Transverse colon (tissue), 4 donors: ENCODE measurements around the gene RHOU. TPM values are rescaled to one million over a fixed set of nuclear protein-coding genes. Genes with fewer than 3 reads are reported as not detected.

Source experiments
- DNase-seq: peaks from one replicate; pipeline ENCODE4 v3.0.0-alpha.2; 2019
- H3K27ac ChIP-seq, 4 donors: fragments of 200-600 bp; sonication (generic); 2 replicates each; pipeline ENCODE4 v1.5.1; 2016 to 2018; ENCODE audit warnings: inconsistent platforms in 4 of 4
- H3K27me3 ChIP-seq: fragments of 200-600 bp; sonication (generic); 2 replicates; pipeline ENCODE4 v1.5.1; 2017; ENCODE audit warnings: inconsistent platforms
- H3K36me3 ChIP-seq, 4 donors: fragments of 200-600 bp; sonication (generic); 2 replicates each; pipeline ENCODE4 v1.5.1; 2017 to 2019; ENCODE audit warnings: inconsistent platforms in 4 of 4
- H3K4me1 ChIP-seq, 4 donors: fragments of 200-600 bp; sonication (generic); 2 replicates each; pipeline ENCODE4 v1.5.1; 2017 to 2020; ENCODE audit warnings: inconsistent platforms in 4 of 4
- H3K4me3 ChIP-seq, 4 donors: fragments of 200-600 bp; sonication (generic); 1 replicate in 1 of 4; 2 replicates in 3 of 4; pipeline versions ENCODE4 v1.5.1 to v1.6.1; 2017 to 2019; ENCODE audit warnings: inconsistent platforms in 4 of 4
- H3K9me3 ChIP-seq, 2 donors: fragments of 200-600 bp; sonication (generic); 2 replicates each; pipeline ENCODE4 v1.5.1; 2017 to 2019; ENCODE audit warnings: inconsistent platforms in 2 of 2
- EP300 ChIP-seq: sonication (generic); formaldehyde crosslinking; IDR thresholded peaks from one replicate; pipeline ENCODE4 v1.6.1; 2017; ENCODE audit warnings: antibody characterized with exemption, low read depth
- POLR2A ChIP-seq: fragments of 450-650 bp; IDR thresholded peaks from one replicate; pipeline ENCODE4 v1.6.1; 2016; ENCODE audit warnings: antibody characterized with exemption, mild to moderate bottlenecking, moderate library complexity
- POLR2AphosphoS5 ChIP-seq, 3 donors: sonication (generic); formaldehyde crosslinking; IDR thresholded peaks; one replicate each; pipeline ENCODE4 v1.6.1; 2016; ENCODE audit warnings: antibody characterized with exemption in 3 of 3
- WGBS, 2 donors: methylation state at CpG; one replicate each; pipeline ENCODE4 v1.1.5; 2018; ENCODE audit warnings: low coverage in 1 of 2; 5-methylcytosine and 5-hydroxymethylcytosine counted together
- in situ Hi-C, 4 donors: fragments of 200-750 bp; cut with MboI; loops; one replicate each; pipeline versions ENCODE4 v1.15.0 to v1.15.1; 2017; ENCODE audit warnings: low sequenced_read_pairs in 3 of 4, low pct_ligation_motif_present in 1 of 4, low pct_unique_long_range_greater_than_20kb in 1 of 4
- intact Hi-C: fragments of 100-400 bp; cut with DNase I; formaldehyde crosslinking; loops from one replicate; pipeline ENCODE4 v1.15.1; 2023; ENCODE audit warnings: low total_unique reads
- total RNA-seq, 4 donors: library from RNA; depleted of rRNA; stranded (reverse); fragments of >200 nt; gene quantifications; one replicate each; pipeline ENCODE4 v1.1.0, GENCODE V29; 2016
- TF ChIP-seq, protein P1 (sequence below), 5 experiments: fragments of 200-600 bp in 3 of 5; fragments of 450-650 bp in 2 of 5; sonication (generic) in 3 of 5; IDR thresholded peaks; 1 replicate in 2 of 5; 2 replicates in 3 of 5; pipeline ENCODE4 v1.5.1; 2016 to 2017; ENCODE audit warnings: antibody characterized with exemption in 5 of 5, inconsistent platforms in 3 of 5, mild to moderate bottlenecking in 2 of 5, moderate library complexity in 1 of 5

RHOU gene
- total RNA-seq, 4 donors from 2014 or later = 32.0 to 62.5 (median 38.4) TPM

DNA sequence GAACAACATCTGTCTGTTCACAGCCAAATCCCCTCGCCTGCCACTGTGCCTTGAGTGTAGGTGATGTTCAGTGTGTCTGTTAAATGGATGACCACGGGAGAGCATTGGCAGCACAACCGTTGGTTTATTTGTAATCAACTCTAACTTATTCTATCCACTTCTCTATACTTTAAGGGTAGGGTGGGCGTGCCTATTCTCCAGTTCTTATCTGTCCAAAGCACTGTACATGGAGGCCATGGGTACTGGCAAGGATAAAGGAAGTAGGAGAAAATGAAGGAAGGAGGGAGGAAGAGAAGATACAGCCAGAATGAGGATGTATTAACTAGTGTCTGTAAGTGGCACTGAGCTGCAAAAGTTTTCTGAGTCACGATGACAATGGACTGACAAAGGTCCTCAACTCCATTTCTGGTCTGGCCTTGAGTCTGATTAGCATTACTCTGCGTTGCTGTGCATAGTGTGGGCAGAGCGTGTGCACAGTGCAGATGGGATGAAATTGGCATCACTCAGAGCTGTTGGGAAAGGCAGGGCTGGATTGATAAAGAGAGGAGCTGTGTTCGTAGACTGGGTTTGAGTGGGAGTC, 7.1 kb downstream of the RHOU start:
- in situ Hi-C loops (no loop called here), intact Hi-C loops (loop anchor here (2.0 kb wide), 1 partner anchor 476 kb away; no protein-coding TSS in a partner anchor)
- 88 to 92% methylated on average over 4 to 8 of the region's 8 CpGs for WGBS, 2 donors

DNA sequence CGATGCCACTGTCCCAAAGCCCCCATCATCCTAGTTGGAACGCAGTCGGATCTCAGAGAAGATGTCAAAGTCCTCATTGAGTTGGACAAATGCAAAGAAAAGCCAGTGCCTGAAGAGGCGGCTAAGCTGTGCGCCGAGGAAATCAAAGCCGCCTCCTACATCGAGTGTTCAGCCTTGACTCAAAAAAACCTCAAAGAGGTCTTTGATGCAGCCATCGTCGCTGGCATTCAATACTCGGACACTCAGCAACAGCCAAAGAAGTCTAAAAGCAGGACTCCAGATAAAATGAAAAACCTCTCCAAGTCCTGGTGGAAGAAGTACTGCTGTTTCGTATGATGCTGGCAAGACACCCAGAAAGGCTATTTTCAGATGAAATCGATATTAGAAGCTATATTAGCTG, 8.1 kb downstream of the RHOU start:
- Histone ChIP-seq H3K9me3 (no peaks in the 10 kb centered on the region), H3K27me3 (no peaks in the 10 kb centered on the region), H3K4me1 (peaks cover 0 to 20% (median under 1%) of the 10 kb centered on the region in 4 donors), H3K36me3 (peaks cover 0 to 15% (median 4%) of the 10 kb centered on the region in 4 donors), H3K4me3 (no peak overlapping the region), H3K27ac (no peak overlapping the region)
- intact Hi-C loops = loop anchor here (2.0 kb wide), 1 partner anchor 475 kb away; no protein-coding TSS in a partner anchor
- in situ Hi-C loops = no loop called here
- no peak for TF ChIP-seq EP300
- TF ChIP-seq, protein P1, sequence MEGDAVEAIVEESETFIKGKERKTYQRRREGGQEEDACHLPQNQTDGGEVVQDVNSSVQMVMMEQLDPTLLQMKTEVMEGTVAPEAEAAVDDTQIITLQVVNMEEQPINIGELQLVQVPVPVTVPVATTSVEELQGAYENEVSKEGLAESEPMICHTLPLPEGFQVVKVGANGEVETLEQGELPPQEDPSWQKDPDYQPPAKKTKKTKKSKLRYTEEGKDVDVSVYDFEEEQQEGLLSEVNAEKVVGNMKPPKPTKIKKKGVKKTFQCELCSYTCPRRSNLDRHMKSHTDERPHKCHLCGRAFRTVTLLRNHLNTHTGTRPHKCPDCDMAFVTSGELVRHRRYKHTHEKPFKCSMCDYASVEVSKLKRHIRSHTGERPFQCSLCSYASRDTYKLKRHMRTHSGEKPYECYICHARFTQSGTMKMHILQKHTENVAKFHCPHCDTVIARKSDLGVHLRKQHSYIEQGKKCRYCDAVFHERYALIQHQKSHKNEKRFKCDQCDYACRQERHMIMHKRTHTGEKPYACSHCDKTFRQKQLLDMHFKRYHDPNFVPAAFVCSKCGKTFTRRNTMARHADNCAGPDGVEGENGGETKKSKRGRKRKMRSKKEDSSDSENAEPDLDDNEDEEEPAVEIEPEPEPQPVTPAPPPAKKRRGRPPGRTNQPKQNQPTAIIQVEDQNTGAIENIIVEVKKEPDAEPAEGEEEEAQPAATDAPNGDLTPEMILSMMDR (IDR thresholded peaks at IDR 0.05) = no peak
- no peak for TF ChIP-seq POLR2A
- no peak for TF ChIP-seq POLR2AphosphoS5 (IDR thresholded peaks at IDR 0.05)
- no peak for DNase-seq
- 81 to 94% methylated on average over 9 to 13 of the region's 13 CpGs for WGBS, 2 donors

More for the DNA sequence above, 7.1 kb downstream of the RHOU start:
- Histone ChIP-seq H3K36me3 (peaks cover 0 to 15% (median 4%) of the 10 kb centered on the region in 4 donors), H3K27me3 (no peaks in the 10 kb centered on the region), H3K27ac (no peak overlapping the region), H3K9me3 (no peaks in the 10 kb centered on the region), H3K4me1 (peaks cover 5 to 29% (median 9%) of the 10 kb centered on the region in 4 donors), H3K4me3 (no peak overlapping the region)
- TF ChIP-seq, protein P1 (IDR thresholded peaks at IDR 0.05) = no peak
- TF ChIP-seq POLR2A = no peak
- TF ChIP-seq EP300 = no peak
- TF ChIP-seq POLR2AphosphoS5 (IDR thresholded peaks at IDR 0.05) = no peak
- DNase-seq = no peak

DNA sequence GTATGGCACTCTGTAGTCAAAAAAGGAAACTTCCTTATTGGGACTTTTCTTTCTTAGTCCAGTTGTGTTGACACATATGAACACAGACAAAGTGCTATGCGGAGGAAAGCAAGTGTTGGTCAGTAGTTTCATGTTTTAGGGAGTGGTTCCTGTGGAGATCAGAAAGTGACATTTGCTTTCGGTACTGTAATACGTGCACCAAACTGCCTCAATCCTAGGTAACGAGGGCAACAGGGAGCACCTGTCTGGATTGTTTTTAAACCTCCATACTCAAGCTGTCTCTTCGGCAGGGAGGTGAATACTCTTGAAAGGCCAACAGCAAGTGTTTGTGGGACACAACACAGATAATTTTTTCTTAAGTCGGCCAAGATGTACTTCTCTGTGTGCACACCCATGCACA, 9.1 kb downstream of the RHOU start:
- no peak for DNase-seq
- no peak overlapping the region for H3K27ac ChIP-seq
- H3K9me3 ChIP-seq = no peaks in the 10 kb centered on the region
- H3K27me3 ChIP-seq = no peaks in the 10 kb centered on the region
- 80 to 90% methylated on average over 2 to 6 of the region's 6 CpGs for WGBS, 2 donors
- H3K4me1 ChIP-seq = peaks cover 0 to 13% (median 0%) of the 10 kb centered on the region in 4 donors
- H3K36me3 ChIP-seq = peaks cover 0 to 15% (median 4%) of the 10 kb centered on the region in 4 donors
- in situ Hi-C loops (no loop called here), intact Hi-C loops (no loop called here)
- no peak overlapping the region for H3K4me3 ChIP-seq
- TF ChIP-seq POLR2A = no peak
- TF ChIP-seq, protein P1 (IDR thresholded peaks at IDR 0.05) = no peak
- no peak for TF ChIP-seq POLR2AphosphoS5 (IDR thresholded peaks at IDR 0.05)
- no peak for TF ChIP-seq EP300

DNA sequence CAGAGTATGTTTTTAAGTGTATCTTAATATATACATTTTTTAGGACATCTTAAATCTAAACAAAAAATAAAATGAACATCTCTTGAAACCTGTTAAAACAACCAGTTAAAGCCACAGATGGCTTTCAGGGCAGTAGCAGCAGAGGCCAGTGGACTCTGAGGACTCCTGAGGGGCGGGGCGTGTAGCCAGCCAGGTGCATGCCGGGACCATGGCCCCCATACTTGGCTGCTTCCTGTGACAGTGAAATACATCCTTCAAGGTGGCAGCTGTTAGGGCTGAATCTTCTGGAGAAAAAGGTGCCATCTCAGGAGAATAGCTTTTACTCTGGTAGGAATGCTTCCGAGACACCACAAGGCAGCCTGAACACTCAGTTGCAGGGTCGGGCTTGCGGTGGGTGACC, 9.6 kb downstream of the RHOU start:
- in situ Hi-C loops (no loop called here), intact Hi-C loops (no loop called here)
- Histone ChIP-seq H3K27me3 (no peaks in the 10 kb centered on the region), H3K27ac (no peak overlapping the region), H3K4me1 (peaks cover 0 to 8% (median 0%) of the 10 kb centered on the region in 4 donors), H3K9me3 (no peaks in the 10 kb centered on the region), H3K36me3 (peaks cover 0 to 15% (median 4%) of the 10 kb centered on the region in 4 donors), H3K4me3 (no peak overlapping the region)
- TF ChIP-seq POLR2A (no peak), EP300 (no peak), POLR2AphosphoS5 (IDR thresholded peaks at IDR 0.05) (no peak)
- TF ChIP-seq, protein P1 (IDR thresholded peaks at IDR 0.05) = no peak
- DNase-seq = no peak
- 88 to 93% methylated on average over 3 to 6 of the region's 6 CpGs for WGBS, 2 donors
